HG03558 (cell line): Measurements from ENCODE around the gene AAR2.

Experiments
- ATAC-seq: cut with Tn5 transposase; IDR thresholded peaks from one replicate; pipeline ENCODE4 v1.9.1; 2021; ENCODE audit warnings: moderate number of reproducible peaks; ENCODE audit not compliant: unreplicated experiment; ENCODE audit errors: extremely low read depth

AAR2 gene

GRCh38 chr20:36274181-36274841, 38.0 kb downstream of the AAR2 start:
- ATAC-seq, result no peak

GRCh38 chr20:36275011-36275410, 38.7 kb downstream of the AAR2 start:
- ATAC-seq, result no peak

GRCh38 chr20:36275441-36276189, 39.3 kb downstream of the AAR2 start:
- ATAC-seq, result no peak

DNA sequence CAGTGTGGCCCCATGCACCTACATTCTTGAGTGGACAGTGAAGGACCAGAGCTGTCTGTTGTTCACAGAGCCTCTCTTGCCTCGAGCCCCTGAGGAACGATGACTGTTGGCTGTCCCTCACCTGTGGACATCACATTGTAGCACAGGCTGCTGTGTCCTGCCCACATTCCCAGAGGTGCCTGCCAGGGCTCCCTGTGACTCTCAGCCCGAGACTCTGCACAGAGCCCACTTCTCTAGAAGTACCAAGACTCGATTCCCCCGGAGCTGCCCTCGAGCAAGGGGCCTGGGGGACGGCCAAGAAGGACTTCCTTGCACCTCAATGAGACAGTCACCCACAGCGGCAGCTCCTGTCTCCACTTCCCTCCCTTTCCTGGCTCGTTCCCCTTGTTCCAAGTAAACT, 41.3 kb downstream of the AAR2 start:
- no peak for ATAC-seq

GRCh38 chr20:36279362-36279761, 43.1 kb downstream of the AAR2 start:
- ATAC-seq, result no peak

- no peak for ATAC-seq
These were observed 43.5 kb downstream of the AAR2 start for GRCh38 chr20:36279776-36280175.

GRCh38 chr20:36281785-36282380, 45.6 kb downstream of the AAR2 start:
- ATAC-seq, result no peak

- ATAC-seq, result no peak
These were observed 48.5 kb downstream of the AAR2 start for GRCh38 chr20:36284751-36285150.

DNA sequence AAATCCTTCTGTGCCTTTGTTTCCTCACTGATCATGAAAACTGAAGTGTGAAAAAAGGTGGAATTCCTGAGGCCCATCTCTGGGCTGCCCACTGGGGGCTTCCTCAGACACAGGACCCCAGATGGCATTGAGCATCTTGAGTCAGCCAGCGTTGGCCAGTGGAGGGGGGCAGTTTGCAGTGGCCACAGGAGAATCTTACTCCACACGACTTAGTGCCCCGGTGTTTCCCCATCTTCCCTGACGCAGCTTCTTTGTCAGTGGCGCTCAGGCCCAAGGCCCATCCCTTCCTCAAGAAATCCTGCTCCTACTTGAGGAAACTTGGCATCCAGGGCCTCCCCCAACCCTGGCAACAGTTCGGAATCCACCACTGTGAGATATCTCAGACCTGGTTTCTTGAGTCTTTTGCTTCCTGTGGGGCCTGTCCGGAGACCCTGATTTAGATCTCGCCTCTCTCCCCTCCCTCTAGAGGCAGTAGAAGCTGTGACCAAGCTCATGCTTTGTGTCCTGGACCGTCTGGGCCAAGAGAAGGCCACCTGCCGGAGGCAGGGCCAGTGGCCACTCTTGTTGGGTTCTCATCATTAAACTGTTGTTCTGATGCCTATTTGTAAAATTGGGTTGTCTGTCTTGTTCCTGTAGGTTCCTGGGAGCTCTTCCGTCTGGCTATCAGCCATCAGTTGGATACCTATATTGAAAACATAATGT, 49.6 kb downstream of the AAR2 start:
- ATAC-seq, result no peak

DNA sequence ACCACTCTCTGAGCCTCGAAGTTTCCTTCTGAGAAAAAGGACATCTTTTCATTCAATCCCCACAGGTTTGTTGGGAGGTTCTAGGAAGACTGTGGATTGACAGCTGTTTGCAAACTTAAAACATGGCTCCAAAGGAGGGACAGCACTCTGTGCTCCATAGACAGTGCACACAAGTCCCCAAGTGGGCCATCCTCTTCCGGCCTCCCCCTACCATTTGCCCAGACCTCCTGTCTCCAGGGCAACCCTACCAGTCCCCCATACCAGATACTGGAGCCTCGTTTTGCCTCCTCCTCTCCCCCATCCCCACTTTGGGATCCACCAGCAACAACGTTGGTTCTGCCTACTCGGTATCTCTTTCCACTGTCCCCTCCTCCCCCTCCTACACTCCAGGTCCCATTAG, 61.4 kb downstream of the AAR2 start:
- no peak for ATAC-seq

GRCh38 chr20:36298061-36298460, 61.8 kb downstream of the AAR2 start:
- no peak for ATAC-seq

DNA sequence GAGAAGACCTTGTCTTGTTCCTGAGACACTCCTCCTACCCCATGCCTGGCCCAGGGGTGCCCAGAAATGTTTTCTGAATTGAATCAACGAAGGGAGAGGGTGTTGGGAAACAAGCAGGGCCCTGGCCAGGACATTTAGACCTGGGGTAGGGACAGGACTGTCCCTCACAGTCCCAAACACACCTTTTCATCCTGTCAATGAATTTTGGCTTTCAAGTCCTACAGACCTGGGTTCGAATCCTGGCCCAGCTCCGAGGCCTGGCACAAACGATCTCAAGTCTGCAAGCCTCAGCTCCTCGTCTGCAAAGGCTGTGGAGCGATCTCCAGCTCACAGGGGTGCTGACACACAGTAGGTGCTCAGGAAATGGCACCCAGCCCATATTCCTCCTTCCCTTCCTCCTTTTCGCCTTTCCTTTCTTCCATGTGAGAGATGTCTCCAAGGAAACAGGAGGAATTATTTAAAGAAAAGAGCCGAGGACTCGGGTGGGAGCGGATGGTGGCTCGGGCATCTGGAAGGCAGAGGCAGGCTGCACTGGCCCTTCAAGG, 62.6 kb downstream of the AAR2 start:
- ATAC-seq, result no peak

GRCh38 chr20:36299459-36299858, 63.2 kb downstream of the AAR2 start:
- no peak for ATAC-seq

DNA sequence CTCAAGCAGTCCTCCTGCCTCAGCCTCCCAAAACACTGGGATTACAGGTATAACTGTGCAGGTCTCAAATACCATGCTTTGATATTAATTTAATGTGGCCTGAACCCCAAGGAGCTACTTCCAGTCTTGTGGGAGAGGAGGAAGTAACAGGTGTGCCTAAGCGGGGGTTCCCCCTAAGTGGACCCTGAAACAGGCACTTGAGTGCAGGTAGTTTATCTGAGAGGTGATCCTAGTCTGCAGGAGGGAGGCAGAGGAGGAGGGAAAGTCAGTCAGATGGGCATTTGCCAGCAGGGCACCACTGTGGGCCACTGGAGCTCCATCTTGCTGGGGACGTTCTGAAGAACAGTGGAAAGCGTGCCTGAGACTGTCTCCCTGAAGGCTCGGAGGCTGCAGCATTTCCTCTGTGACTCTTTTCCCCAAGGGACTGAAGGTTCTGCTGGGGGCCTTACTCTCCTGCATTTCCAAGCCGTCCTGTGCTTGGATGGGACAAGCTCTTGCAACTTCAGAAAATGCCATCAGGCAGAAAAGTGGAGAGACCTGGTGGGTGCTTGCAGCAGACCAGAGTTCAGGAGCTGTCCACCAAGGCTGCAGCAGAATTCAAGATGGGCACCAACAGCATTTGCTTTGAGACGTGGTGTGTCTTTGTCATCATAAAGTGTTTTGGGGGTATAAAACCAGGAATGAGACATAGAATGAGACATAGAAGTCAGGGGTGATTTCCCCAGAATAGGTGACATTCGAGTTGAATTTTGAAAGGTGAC, 65.3 kb downstream of the AAR2 start:
- no peak for ATAC-seq

DNA sequence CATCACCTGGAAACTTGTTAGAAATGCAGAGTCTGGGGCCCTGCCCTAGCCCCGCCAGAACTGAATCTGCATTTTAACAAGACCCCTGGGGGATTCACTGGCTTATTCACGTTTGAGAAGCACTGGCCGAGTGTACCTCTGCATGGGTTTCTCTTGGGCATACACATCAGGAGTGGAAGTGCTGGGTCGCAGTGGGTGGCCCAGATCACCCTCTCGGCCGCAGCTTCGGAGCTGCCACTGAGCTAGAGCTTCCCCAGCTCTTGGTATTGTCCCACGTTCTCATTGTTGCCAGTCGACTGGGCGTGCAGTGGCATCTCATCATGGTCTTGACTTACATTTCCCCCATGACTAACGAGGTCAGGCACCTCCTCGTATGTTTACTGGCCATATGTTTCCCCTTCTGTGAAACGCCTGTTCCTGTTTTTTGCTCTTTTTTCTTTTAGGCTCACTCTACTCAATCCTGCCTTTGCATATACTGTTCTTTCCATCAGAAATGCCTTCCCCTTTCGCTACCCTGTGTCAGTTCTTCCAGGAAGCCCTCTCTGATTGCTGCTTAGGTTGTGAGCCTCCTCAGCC, 66.8 kb downstream of the AAR2 start:
- no peak for ATAC-seq

GRCh38 chr20:36303831-36304230, 67.6 kb downstream of the AAR2 start:
- no peak for ATAC-seq

GRCh38 chr20:36304786-36305495, 68.7 kb downstream of the AAR2 start:
- ATAC-seq, result no peak

- ATAC-seq, result no peak
These were observed 69.6 kb downstream of the AAR2 start, which contains the start of gene DLGAP4 for GRCh38 chr20:36305602-36306551. TSS of gene DLGAP4 (plus strand) at chr20:36306339. CDS start at chr20:36431718, 125,379 bp downstream.
